ENCODE data around the gene ANKRD53.

The ANKRD53 gene

GRCh38 chr2:70936165-70936978 is 42.1 kb upstream of the ANKRD53 start:
- no peak overlapping the region for H3K4me3 ChIP-seq (ENCODE audit: low read depth, low read length)
- TF ChIP-seq, protein P1, sequence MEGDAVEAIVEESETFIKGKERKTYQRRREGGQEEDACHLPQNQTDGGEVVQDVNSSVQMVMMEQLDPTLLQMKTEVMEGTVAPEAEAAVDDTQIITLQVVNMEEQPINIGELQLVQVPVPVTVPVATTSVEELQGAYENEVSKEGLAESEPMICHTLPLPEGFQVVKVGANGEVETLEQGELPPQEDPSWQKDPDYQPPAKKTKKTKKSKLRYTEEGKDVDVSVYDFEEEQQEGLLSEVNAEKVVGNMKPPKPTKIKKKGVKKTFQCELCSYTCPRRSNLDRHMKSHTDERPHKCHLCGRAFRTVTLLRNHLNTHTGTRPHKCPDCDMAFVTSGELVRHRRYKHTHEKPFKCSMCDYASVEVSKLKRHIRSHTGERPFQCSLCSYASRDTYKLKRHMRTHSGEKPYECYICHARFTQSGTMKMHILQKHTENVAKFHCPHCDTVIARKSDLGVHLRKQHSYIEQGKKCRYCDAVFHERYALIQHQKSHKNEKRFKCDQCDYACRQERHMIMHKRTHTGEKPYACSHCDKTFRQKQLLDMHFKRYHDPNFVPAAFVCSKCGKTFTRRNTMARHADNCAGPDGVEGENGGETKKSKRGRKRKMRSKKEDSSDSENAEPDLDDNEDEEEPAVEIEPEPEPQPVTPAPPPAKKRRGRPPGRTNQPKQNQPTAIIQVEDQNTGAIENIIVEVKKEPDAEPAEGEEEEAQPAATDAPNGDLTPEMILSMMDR (IDR thresholded peaks at IDR 0.05; ENCODE audit: borderline replicate concordance, insufficient read depth, low read depth, low read length) = no peak

GRCh38 chr2:70936979-70937811 is 41.2 kb upstream of the ANKRD53 start:
- TF ChIP-seq, protein P1 (IDR thresholded peaks at IDR 0.05; ENCODE audit: borderline replicate concordance, insufficient read depth, low read depth, low read length) = no peak

GRCh38 chr2:70937866-70938585 is 40.4 kb upstream of the ANKRD53 start:
- no peak overlapping the region for H3K4me3 ChIP-seq (ENCODE audit: low read depth, low read length)
- TF ChIP-seq, protein P1 (IDR thresholded peaks at IDR 0.05; ENCODE audit: borderline replicate concordance, insufficient read depth, low read depth, low read length) = no peak

More at GRCh38 chr2:70936979-70937811, 41.2 kb upstream of the ANKRD53 start:
- no peak overlapping the region for H3K4me3 ChIP-seq (ENCODE audit: low read depth, low read length)

DNA sequence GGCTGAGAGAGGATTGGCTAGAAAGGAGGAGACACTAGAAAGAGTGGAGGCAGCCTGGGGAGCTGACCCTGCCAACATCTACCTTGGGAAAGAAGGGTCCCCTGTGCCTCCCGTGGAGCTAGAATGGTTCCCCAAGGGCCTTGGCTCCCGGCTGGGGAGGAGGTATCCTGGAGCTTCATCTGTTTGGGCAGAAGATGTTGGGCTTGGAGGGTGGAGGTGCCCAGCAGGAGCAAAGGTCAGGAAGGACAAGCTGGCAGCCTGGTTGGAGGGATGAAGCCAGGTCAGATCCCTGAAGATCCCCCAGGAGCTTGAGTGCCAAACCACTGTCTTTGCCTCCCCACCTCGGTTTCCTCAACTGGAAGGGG is 39.9 kb upstream of the ANKRD53 start:
- TF ChIP-seq, protein P1 (IDR thresholded peaks at IDR 0.05; ENCODE audit: borderline replicate concordance, insufficient read depth, low read depth, low read length) = no peak
- H3K4me3 ChIP-seq (ENCODE audit: low read depth, low read length) = no peak overlapping the region

- TF ChIP-seq, protein P1 (IDR thresholded peaks at IDR 0.05; ENCODE audit: borderline replicate concordance, insufficient read depth, low read depth, low read length) = no peak
- no peak overlapping the region for H3K4me3 ChIP-seq (ENCODE audit: low read depth, low read length)
These were observed 39.2 kb upstream of the ANKRD53 start for GRCh38 chr2:70939001-70939838.

GRCh38 chr2:70939839-70940580 is 38.4 kb upstream of the ANKRD53 start:
- TF ChIP-seq, protein P1 (IDR thresholded peaks at IDR 0.05; ENCODE audit: borderline replicate concordance, insufficient read depth, low read depth, low read length) = no peak
- no peak overlapping the region for H3K4me3 ChIP-seq (ENCODE audit: low read depth, low read length)
